Stimulated activated CD4-positive, alpha-beta T cell treated with anti-CD3 and anti-CD28 coated beads, Interleukin-4, amount 100 ng/mL, for 24 hours (primary cell): ENCODE data around the gene CIRBP.
A peak's percentile ranks its signal among the peaks of the same experiment; 100 is the strongest.

ENCODE experiments used
- DNase-seq: peaks from one replicate; pipeline ENCODE4 v3.0.0-alpha.2; 2020

The CIRBP gene

DNA sequence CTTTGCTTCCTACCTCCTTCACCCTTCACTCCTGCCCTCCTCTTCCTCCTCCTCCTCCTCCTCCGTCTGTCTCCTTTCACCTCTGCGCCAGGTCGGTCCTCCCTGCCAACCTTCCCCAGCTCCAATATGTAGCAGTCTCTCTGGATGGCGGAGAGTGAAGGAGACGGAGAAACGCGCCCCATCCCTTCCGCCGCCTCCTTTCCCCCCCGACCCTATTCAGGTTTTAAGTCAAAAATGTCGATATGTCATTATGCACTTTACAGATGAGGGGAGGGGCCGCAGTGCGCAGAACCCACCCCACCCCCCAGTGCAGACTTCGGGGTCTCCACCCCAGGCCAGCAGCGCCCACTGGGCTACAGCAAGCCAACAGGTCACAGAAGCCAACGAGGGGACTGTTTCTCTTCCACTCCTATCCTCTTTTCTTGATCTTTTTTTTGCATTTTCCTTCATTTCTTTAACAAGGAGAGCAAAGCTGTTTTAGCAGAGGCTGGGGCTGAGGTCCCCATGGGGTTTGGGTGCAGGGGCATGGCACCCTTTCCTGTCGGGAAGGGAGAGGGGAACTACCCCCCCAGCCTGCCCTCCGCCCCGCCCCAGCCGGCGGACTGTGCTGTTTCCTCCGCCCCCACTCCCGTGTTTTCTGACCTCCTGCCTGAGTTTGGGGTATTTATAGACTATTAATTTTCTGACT, 11.5 kb upstream of the CIRBP start:
- DNase-seq: no peak

DNA sequence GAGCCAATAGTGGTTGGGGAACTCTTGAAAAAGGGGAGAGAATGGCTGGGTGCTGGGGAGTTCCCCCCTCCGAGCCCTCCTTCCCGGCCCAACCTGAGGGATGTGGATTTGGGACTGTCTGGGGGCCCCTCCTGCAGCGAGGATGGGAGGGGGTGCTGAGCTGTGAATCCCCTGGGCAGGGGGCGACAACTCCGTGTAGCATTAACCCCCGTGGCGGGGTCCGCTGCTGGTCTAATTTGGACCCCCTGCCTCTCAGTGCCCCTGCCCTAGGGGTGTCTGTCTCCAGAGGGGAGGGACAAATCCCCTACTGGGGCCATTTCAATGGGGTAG, 11.0 kb upstream of the CIRBP start:
- DNase-seq: no peak

DNA sequence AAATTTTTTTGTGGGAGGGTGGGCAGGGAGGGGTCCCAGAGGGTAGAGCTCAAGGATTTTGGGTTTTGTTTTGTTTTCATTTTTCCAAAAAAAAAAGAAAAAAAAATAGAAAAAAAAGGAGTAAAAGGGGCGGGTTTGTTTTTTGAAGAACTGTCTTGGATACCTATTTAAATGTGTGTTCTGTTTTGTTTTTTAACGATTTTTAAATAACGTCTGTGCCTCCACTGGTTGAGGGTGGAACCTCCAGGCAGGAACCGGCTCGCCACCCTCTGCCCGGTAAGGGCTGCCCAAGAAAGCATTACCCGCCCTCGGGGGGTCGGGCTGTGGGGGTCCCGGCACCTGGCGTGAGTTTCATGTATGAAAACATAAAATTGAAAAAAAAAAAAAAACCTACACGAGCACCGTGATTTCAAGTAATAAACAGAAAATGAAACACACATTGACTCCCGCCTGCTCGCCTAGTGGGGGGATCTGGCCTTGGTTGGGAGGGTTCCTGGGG, 10.4 kb upstream of the CIRBP start:
- DNase-seq: no peak

GRCh38 chr19:1259206-1259875, 9.8 kb upstream of the CIRBP start:
- DNase-seq: peak; percentile 68

- DNase-seq: peak; percentile 50
Observed at GRCh38 chr19:1259876-1260748, 9.0 kb upstream of the CIRBP start.

GRCh38 chr19:1260749-1261537, 8.2 kb upstream of the CIRBP start:
- peak; percentile 96 for DNase-seq

DNA sequence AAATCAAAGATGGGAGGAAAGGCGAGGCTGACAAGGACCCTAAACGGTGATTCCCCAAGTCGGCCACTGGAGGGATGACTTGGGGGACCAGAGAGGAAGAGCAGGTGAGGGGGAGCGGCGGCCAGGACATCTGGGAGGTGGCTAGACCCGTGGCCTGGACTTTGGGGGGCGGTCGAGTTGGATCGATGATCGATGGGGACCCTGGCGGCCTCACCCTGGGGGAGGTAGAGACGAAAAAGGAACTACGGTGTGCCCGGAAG, 7.7 kb upstream of the CIRBP start:
- no peak for DNase-seq

DNA sequence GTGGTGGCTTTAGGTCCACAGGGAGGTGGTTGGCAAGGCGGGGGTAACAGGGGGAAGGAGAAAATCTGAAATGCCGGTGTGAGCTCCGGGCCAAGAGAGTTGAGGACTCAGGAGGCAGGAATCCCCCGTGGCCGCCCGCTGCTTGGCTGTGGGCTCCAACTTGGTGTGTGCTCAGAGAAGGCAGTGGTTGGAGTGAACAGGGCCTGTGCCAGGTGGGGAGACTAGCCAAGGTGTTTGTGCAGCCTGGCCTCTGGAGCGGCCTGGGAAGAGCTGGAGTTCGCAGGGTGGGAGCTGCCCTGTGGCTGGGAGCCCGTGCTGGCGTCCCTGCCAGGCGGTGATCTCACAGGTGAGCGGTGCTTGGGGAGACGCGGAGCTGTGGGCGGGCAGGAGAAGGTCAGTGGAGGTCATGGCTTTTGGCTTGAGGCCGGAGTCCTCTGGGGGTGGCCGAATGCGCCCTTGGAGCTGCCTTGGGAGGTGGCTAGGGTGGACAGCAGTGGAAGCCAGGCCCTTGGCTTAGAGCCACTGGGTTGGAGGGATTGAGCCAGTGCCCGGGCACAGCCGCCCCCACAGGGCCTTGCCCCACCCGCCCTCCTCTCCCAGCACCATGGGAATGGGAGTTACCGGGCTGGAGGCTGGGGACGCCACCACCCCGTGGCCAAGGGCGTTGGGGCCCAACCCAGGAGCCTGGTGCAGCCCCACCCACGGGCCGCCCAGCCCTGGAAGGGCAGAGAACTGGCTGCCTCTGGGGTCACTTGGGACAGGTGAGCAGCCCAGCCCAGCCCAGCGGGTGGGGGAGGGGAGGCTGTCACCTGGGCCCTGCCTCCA, 7.1 kb upstream of the CIRBP start:
- no peak for DNase-seq

DNA sequence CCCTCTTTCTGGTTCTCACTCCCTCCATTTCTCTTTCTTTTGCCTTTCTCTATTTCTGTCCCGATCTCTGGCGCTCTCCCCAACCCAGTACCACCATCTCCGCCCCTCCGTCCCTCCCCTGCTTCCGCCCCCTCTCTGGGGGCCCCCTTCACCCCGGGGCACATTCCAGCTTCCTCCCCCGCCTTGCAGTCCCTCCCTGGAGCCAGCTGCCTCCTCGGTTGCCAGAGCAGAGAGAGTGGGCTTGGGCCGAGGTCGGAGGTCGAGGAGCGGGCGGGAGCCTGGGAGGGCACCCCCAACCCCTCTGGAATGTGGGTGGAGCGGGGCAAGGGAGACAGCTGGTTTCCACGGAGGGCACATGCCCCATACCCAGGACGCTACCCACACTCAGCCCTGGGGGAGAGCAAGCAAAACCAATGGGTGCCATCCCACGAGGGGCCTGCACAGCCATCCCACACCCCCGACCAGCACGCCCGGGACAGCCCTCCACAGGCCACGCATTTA, 6.5 kb upstream of the CIRBP start:
- DNase-seq: no peak

DNA sequence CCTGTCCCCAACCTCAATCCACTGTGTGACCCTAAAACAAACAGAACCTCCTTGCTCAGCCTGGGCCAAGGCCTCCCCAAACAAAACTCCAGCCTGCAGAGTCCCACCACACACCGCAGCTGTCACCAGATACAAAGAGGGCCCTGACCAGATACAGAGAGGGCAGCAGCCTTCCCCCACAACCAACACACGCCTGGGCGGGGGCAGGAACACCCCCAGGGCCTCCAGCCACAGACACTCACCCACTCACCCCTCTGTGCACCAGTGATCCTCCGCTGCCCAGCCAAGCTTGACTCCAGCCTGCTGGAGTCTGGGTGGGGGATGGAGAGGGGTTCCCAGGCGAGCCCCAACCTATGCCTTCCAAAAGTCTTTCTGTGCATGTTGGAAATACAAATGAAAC, 5.9 kb upstream of the CIRBP start:
- no peak for DNase-seq

DNA sequence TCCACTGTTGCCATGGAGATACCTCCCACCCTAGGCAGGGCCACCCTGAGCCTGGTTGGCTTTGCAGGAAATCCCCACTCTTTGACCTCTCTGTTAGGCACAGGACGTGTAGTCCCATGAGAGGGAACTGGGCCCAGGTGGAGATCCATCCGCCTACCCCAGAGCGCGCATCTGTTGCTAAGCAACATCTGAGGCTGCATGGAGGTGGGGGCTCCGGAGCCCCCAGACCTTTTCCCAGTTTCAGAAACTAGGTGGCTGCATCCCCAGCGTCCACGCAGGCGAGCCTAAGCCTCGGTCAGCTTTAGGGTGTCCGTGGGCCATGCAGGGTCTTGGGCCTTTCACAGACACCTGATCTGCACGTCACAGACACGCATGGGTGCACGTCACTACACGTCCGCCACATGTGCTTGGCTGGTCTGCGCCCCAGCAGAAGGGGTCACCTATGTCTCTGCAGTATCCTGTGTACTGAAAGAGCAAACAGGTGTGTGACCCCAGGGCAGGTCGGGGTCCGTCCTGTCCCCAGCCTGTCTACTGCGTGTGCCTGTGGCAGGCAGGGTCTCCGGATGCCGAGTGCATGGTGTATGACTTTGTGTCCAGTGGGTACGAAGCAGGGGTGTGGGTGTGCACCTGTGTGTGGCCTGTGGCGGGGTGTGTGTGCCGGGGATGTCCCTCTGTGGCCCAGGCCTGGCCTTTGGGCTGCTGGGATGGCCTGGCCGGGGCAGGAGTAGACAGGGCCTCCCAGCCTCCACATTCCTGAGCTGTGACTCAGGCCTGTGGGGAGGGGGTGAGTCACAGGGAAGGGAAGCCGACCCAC, 4.1 kb upstream of the CIRBP start:
- DNase-seq: no peak

DNA sequence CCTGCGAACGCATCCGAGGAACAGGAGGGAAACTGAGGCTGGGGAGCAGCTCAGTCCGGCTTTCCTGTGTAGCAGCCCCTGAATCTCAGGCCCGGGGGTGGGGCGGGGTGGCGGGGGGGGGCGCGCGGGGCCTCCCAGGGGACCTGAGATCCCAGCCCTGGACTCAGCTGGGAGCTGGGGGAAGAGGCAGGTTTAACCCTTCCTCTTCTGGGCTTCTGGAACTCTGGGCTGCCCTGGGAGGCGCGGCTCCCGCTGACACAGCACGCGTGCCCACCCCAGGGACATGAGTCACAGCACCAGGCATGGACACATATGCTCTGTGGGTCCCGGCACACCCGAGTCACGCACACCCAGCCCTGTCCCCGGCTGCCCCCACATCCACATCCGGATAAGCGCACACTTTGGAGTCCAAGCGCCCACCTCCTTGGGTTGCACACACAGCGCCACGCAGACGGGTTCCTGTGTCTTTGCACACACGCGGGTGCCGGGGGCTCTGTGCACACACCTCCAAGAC, 3.5 kb upstream of the CIRBP start:
- DNase-seq: peak; percentile 47

- peak; percentile 75 for DNase-seq
Observed at GRCh38 chr19:1266129-1266915, 2.8 kb upstream of the CIRBP start.

DNA sequence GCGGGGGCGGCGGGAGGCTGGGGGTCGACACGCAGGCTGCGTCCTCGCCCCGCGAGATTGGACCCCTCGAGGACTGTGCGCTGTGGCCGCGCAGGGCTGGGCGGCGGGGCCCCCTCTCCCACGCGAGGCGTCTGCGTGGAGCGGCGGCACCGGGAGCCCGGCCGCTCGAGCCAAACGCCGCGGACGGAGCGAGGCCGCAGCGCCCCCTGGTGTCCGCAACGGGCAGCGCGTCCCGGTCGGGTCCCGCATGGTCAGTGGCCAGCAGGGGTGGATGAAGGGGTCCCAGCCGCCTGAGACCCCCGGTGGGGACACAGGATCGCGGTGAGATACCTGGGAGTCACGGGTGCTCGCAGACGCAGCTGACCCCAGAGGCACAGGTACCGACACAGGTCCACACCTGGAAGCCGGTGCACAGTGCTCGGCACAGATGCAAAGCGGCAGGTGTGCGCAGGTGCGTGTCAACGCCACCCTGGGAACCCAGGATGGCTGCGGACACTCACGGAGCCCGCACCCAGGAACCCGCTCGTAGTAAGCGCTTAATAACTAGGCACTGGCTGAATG, 2.1 kb upstream of the CIRBP start:
- DNase-seq: peak; percentile 64

GRCh38 chr19:1267477-1268225, 1.5 kb upstream of the CIRBP start:
- DNase-seq: no peak

GRCh38 chr19:1268226-1269064, 687 bp upstream of the CIRBP start:
- DNase-seq: no peak

- peak; percentile 86 for DNase-seq
Observed at GRCh38 chr19:1269478-1270212, 513 bp downstream of the CIRBP start.
